ENCODE measurements around the gene KCNQ2.

The KCNQ2 gene

DNA sequence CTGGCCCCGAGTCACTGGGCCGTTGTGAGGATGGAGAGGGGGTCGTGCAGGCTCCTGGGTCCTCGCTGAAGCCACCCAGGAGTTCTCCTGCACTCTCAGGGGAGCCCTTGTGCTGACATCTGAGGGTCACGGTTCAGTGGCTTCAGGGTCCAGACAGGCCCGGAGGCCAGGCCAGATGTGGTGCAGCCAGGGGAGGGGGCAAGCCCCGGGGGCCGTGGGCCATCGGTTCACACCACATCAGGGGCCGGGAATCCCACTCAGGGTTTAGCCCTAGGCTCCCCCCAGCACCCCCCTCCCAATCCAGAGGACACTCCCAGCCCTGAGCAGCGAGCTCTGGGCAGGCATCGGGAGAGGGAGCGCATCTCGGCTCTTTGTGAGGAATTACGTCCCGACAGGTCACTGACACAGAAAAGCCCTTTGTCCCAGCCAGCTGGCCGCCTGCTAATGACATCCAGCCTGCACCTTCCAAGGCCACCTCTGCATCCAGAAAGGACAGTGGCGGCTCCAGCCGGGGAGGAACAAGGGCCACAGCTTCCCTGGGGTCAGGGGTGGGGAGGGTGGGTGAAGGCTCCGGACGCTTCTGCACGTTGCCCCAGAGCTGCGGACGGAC is 104.9 kb downstream of the KCNQ2 start:
- Mint-ChIP-seq H3K4me1 (no peaks in the 10 kb centered on the region), H3K36me3 (ENCODE audit: low read depth) (no peaks in the 10 kb centered on the region), H3K27me3 (peaks cover 4% of the 10 kb centered on the region), H3K27ac (no peak overlapping the region), H3K4me3 (no peak overlapping the region), H3K9me3 (no peaks in the 10 kb centered on the region)
- no peak for ATAC-seq
- no peak for DNase-seq

DNA sequence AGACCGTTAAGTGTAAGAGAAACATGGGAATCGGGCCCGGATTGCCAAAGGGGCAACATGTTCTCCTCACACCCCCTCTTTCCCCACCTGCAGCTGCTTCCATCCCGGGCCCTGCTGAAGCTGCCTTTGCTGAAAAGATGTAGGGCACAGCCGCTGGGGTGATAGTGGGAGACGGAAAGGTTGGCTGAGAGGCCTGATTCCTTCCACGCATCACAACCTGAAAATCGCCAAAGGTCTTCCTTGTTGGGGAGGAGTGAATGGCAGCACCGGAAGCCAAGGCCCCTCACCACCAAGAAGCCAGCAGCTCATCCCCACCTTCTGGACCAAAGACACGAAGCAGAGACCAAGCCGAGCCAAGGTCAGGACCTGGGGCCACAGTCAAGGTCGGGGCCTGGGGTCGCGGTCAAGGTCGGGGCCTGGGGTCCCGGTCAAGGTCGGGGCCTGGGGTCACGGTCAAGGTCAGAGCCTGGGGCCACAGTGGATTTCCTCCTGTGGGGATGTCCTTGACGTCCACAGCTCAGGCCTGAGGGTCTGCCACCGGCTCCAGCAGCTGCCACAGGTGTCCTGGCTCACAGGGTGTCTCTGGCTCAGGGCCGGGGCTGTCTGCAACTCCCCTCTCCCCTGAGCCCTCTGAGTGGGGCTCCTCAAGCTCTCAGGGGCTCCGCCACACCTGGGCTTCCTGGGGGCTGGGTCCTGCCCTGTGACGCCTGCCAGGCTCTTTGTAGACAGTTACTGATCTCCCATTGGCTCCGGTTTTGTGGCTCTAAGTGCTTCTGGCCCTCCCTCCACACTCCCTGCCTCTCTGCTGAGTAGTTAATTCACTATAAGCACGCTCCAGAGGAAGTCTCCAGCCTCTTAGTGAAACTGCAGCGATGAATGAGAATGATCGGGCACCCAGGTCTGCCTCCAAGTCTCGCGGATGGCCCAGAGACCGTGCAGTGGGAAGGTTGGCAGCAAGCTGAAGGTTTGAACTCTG is 105.8 kb downstream of the KCNQ2 start:
- Mint-ChIP-seq H3K4me3 (no peak overlapping the region), H3K4me1 (no peaks in the 10 kb centered on the region), H3K36me3 (ENCODE audit: low read depth) (no peaks in the 10 kb centered on the region), H3K9me3 (no peaks in the 10 kb centered on the region), H3K27me3 (peaks cover 9% of the 10 kb centered on the region), H3K27ac (no peak overlapping the region)
- no peak for DNase-seq
- ATAC-seq = no peak

DNA sequence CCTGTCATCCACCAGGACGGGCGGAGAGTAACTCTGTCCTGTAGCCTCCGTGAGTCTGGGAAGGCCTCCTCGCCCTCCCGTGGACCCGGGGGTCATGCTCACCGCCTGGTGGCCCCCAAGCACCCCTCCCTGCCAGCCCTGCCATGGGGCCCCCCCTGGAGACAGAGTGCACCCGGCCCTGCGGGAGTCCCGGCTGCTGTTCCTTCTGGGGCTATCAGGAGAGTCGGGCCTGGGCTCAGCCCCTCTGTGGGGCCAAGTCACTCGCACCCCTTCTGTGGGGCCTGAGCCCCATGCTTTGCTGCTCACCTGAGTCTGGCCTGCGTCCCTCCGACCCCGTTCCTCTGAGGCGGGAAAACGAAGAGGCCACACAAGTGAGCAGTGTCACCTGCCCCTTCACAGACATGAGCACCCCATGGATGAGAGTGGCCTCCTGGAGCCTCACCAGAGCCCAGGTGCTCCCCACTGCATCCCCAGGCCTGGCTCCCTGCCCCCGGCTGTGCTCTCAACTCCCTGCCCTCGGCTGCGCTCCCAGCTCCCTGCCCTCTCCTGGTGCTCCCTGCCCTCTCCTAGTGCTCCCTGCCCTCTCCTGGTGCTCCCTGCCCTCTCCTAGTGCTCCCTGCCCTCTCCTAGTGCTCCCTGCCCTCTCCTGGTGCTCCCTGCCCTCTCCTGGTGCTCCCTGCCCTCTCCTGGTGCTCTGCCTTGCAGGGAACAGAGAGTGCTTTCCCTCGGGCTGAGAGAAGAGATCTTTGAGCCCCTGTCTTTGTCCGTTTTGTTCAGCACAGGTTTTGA is 106.7 kb downstream of the KCNQ2 start:
- Mint-ChIP-seq H3K27ac (no peak overlapping the region), H3K4me3 (no peak overlapping the region), H3K4me1 (no peaks in the 10 kb centered on the region), H3K27me3 (peaks cover 9% of the 10 kb centered on the region), H3K9me3 (no peaks in the 10 kb centered on the region), H3K36me3 (ENCODE audit: low read depth) (no peaks in the 10 kb centered on the region)
- ATAC-seq = no peak
- DNase-seq = no peak

DNA sequence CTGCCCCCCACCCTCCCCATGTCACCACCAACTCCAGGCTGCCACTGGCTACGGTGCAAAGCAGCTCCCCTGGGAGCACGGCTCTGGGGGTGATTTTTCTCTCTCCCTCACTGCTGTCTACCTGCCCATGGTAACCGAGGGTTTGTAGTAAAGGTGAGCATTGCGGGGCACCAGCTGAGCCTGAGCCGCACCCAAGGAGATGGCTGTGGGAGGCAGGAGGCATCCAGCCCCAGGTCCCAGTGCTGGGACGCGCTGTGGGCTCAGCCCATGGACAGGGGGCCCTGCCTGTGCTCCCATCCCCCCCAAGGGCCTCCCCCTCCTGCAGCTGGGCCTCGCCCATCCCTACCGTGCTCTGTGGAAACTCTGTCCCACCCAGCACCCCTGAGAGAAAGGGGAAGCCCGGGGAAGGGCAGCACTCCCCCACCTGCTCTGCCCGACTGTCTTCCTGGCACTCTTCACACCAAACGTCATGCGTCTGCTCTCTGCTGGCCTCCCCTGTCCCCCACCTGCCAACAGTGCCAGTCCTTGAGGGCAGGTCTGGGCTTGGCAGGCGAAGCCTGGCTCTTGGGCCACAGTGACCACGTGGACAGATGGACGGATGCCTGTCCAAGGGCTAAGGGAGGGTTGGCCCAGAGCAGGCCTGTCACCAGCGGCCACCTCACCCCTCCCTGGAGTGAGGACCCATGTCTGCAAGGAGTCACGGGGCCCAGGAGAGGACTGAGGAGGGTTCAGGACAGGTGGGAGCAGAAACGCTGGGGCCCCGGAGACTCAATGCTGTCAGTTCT is 107.5 kb downstream of the KCNQ2 start:
- H3K4me3 Mint-ChIP-seq = no peak overlapping the region
- ATAC-seq = no peak

DNA sequence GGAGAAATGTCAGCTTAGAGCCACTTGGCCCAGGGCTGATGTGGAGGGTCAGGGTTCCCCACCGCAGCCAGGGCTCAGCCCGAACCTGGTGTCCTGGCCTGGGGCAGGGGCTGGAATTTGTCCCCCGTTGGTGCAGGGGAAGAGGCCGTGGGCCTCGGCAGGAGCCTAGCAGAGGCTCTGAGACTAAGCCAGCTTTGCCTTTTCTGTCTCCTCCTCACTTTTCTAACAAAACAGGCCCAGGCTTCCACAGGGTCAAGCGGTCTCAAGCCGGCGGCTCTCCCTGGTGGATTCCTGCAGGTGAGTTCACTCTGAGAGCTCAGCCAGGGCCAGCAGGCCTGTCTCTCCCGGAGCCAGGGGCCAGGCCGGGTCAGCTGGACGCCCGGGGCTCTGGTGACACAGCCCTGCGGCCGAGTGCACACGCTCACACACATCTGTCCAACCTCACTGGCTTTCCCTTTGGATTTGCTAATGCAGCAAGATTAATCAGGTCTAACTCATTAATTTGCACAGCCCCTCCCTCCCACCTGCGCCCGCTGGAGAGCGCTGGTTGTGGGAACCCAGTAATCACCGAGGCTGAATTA is 108.4 kb downstream of the KCNQ2 start:
- no peak overlapping the region for H3K27ac Mint-ChIP-seq
- ATAC-seq = no peak
- no peaks in the 10 kb centered on the region for H3K4me1 Mint-ChIP-seq
- no peaks in the 10 kb centered on the region for H3K9me3 Mint-ChIP-seq
- no peak for DNase-seq
- peaks cover 18% of the 10 kb centered on the region for H3K27me3 Mint-ChIP-seq
- H3K4me3 Mint-ChIP-seq = no peak overlapping the region
- no peaks in the 10 kb centered on the region for H3K36me3 Mint-ChIP-seq (ENCODE audit: low read depth)

More for the DNA sequence above, 107.5 kb downstream of the KCNQ2 start:
- DNase-seq = no peak
- H3K9me3 Mint-ChIP-seq = no peaks in the 10 kb centered on the region
- H3K27me3 Mint-ChIP-seq = peaks cover 11% of the 10 kb centered on the region
- H3K36me3 Mint-ChIP-seq (ENCODE audit: low read depth) = no peaks in the 10 kb centered on the region
- no peaks in the 10 kb centered on the region for H3K4me1 Mint-ChIP-seq
- H3K27ac Mint-ChIP-seq = no peak overlapping the region

DNA sequence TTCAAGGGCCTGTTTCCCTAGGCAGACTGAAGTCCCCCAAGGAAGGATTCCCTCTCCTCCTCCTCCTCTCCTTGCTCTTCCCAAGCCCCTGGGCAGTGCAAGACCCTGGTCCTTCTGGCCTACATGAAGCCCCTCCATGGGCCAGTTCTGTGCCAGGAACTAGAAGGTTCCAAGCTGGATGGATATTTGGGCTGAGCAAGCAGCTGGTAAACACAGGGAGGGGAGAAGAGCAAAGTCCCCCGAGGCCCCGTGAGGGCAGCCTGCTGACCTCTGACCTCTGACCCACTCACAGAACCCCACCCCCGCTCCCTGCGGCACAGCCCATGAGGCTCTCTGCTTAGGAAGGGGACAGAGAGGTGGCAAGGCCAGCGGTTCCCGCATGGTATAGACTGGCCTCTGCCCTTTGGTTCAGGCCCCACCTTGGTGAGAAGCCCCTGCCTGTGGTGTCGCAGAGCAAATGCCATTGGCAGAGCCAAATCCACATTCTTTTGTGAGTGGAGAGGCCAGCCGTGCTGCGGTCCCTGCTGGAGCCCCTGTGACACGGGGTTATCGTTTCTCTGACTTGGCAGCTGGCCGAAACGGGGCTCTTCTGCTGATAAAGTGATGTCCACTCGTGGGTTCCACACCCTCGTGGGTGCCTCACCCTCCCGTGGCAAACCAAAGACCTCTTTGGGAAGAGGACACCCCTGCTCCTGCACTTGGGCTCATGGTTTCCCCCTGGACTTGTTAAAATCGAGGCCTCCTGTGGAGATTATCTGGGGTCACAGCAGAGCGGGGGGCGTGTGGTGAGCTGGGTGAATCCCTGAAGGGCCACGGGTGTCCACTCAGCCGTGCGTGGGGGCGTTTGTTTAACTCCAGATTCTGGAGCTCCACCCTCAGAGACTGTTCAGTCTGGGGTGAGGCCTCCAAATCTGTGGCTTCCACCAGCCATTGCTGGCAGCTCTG is 109.2 kb downstream of the KCNQ2 start:
- no peak for ATAC-seq
- Mint-ChIP-seq H3K9me3 (no peaks in the 10 kb centered on the region), H3K36me3 (ENCODE audit: low read depth) (no peaks in the 10 kb centered on the region), H3K27me3 (peaks cover 18% of the 10 kb centered on the region), H3K4me1 (no peaks in the 10 kb centered on the region), H3K27ac (no peak overlapping the region), H3K4me3 (no peak overlapping the region)
- DNase-seq = no peak

DNA sequence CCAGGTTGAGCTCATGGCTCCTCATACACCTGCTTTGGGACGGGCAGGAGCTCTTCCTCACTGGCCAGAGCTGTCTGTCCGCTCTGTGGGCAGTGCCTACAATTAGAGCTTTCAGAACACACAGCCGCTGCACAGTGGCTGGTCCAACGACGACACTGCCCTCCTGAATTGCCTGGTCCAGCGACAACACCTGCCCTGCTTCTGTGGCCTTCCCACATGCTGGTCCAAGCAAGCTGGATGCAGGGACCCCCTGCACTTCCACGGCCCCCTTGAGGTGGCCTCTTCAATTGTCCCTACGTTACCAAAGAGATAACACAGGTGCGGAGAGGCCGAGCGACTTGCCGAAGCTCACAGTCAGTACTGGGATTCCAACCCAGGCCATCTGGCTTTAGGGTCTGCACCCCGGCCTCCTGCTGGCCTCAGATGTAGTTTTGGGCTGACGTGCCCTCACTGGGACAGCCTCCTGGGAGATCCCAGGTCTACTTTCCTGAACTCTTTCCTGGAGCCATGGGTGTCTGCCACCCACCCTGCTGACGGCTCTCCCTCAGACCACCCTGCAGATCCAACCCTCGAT is 109.9 kb downstream of the KCNQ2 start:
- Mint-ChIP-seq H3K27me3 (peaks cover 18% of the 10 kb centered on the region), H3K4me3 (no peak overlapping the region), H3K9me3 (no peaks in the 10 kb centered on the region), H3K36me3 (ENCODE audit: low read depth) (no peaks in the 10 kb centered on the region), H3K4me1 (no peaks in the 10 kb centered on the region), H3K27ac (no peak overlapping the region)
- ATAC-seq = no peak
- DNase-seq = no peak

DNA sequence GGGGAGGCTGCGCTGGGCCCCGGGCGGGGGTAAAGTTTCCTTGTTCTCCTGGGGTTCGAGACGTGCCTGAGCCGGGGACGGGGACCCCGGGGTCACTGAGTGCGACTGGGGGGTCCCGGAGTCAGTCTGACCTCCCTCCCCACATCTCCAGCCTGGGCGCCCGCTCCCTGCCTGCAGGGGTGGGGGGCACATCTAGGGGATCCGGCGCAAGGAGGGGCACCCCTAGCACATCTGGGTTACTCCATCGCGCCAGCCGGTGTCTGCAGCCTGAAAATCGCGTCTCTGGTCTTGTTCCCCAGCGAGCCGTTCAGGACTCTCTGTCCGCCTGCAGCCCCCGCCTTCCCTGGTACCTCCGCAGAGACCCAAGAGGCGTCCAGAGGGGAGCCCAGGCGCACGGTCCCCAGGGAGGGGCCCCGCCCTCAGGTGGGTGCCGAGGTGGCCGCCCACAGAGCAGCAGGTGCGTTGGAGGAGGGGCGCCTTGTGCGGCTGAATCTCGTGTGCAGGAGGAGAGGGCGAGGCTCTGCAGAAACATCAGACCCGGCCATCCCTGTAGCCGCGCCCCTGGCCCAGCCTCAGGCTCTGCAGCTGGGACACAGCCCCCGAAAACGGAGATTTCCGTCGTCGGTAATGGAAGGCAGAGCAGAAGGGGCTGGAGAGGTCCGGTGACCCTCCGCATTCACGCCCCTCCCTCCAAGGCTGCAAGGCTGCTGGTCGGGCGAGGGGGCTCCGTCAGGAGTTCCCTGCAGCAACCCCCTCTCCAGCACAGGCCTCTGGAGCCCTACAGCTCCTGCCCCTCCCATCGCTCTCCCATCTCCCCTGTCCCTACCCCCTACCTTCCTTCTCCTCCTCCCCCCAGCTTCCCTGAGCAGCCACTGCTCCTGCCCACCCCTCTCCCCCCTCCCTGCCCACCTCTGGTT is 110.7 kb downstream of the KCNQ2 start:
- no peak for DNase-seq
- ATAC-seq = no peak
- Mint-ChIP-seq H3K36me3 (ENCODE audit: low read depth) (no peaks in the 10 kb centered on the region), H3K27me3 (peaks cover 18% of the 10 kb centered on the region), H3K9me3 (no peaks in the 10 kb centered on the region), H3K4me3 (no peak overlapping the region), H3K4me1 (no peaks in the 10 kb centered on the region), H3K27ac (no peak overlapping the region)

DNA sequence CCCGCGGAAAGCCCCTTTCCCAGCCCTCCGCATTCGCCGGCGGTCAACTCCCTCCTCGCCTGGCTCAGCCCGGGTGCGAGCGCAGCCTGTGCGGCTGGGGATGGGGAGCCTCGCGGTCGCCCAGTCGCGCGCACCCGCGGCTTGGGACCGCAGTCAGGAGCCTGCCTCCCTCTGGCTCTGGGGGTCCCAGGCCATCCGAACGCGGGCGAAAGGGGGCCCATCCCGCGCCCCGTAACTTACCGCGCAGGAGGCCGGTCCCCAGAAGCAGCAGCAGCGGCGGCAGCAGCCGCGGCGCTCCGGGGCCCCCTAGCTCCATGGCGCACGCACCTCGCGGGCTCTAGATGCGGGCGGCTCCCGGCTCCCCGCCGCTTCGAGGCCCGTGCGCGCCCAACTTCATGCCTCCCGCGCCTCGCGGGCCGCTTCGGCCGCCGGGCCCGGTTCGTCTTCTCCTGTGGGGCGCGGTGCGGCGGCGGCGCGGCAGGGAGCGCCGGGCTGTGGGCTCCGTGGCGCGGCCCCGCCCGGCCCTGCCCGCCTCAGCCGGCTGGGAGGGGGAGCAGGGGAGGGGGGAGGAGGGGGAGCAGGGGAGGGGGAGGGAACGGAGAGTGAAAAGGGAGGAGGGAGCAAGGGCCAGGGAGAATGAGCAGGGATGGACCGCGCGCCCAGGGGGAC is 111.5 kb downstream of the KCNQ2 start, which contains the start of gene CHRNA4:
CHRNA4 (minus strand) TSS at position 500 of the 669 bp plus-strand sequence; CDS start at position 316, 184 bp downstream.
- H3K27ac Mint-ChIP-seq = no peak within 1 kb of the TSS
- H3K4me1 Mint-ChIP-seq = no peaks in the 10 kb centered on the region
- peaks cover 18% of the 10 kb centered on the region for H3K27me3 Mint-ChIP-seq
- no peak for ATAC-seq
- H3K36me3 Mint-ChIP-seq (ENCODE audit: low read depth) = no peaks in the 10 kb centered on the region
- H3K4me3 Mint-ChIP-seq = no peak within 1 kb of the TSS
- no peak for DNase-seq
- H3K9me3 Mint-ChIP-seq = no peaks in the 10 kb centered on the region

DNA sequence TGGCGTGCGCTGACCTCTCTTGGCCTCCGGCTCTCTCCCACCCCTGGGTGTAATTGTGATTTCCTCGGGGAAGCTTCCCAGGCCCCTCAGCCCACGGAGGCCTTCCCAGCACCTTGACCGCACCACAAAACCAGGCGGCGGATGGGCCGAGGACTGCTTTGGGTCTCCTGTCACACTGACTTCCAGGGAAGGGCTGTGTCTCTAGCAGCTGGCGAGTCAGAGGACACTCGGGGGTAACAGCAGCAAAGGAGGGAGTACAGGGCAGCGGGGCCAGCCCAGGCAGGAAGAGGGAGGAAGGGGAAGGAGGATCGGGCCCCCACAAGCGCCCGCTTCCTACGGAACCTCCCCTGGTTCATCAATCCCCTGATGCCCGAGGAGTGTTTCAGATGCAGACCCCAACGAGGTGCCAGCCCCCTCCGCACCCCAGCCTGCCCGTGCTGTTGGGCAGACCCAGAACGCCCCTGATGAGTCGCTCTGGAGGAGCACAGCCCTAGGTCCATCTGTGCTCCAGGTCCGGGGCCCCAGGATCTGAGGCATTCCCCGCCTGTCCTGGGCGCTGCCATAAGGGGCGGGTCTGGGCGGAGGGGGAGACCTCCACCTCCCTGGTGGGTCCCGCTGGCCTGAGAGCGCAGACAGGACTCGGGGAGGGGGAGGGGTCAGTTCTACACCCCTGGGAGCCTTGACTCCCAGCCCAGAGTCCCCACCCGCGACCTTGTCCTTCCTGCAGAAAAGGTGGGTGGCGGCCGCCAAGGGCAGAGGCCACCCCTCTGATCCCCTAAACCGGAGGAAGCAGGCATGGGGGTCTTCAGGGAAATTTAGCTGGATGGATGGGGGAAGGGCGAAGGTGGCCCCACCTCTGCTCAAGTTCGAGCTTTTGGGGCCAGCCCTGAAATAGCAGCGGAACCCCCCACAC is 112.3 kb downstream of the KCNQ2 start:
- no peaks in the 10 kb centered on the region for H3K4me1 Mint-ChIP-seq
- no peaks in the 10 kb centered on the region for H3K36me3 Mint-ChIP-seq (ENCODE audit: low read depth)
- no peak overlapping the region for H3K4me3 Mint-ChIP-seq

More for the DNA sequence above, 112.3 kb downstream of the KCNQ2 start:
- Mint-ChIP-seq H3K27ac (no peak overlapping the region), H3K9me3 (no peaks in the 10 kb centered on the region), H3K27me3 (peaks cover 18% of the 10 kb centered on the region)
- ATAC-seq = no peak
- no peak for DNase-seq
